IMR-90 (cell line): Measurements from ENCODE around the gene VSIR. TPM values are rescaled to one million over a fixed set of nuclear protein-coding genes. Genes with fewer than 3 reads are reported as not detected.

Experiments used
- ATAC-seq: fragments of 200-7000 bp; cut with Tn5 transposase; 2 replicates; pipeline ENCODE4 v1.9.1; 2020; ENCODE audit warnings: low read depth, mild to moderate bottlenecking, moderate library complexity
- BruUV-seq: library from RNA; stranded (reverse); fragments of 400-500 nt; replicated peaks from 2 replicates; lab custom pipeline; 2021; lab: Mats Ljungman, UMichigan
- CTCF ChIA-PET: fragments of 300-600 bp; formaldehyde crosslinking; extraction: SDS; loops from one replicate; lab custom pipeline; 2021; ENCODE audit warnings: antibody characterized with exemption; lab: Yijun Ruan, JAX
- POLR2A ChIA-PET: fragments of 300-600 bp; sonication (Branson Sonifier 250); formaldehyde crosslinking; loops from one replicate; lab custom pipeline; 2022; ENCODE audit warnings: antibody characterized with exemption; ENCODE audit not compliant: unreplicated experiment; lab: Charles Lee
- DNase-seq: peaks from one replicate; pipeline ENCODE4 v3.0.0; 2013
- H2AFZ ChIP-seq: replicated peaks from 2 replicates; pipeline ENCODE3; 2013; ENCODE audit warnings: low read length, mild to moderate bottlenecking; ENCODE audit not compliant: poor library complexity
- H2AK5ac ChIP-seq: 2 replicates; pipeline ENCODE4 v1.6.1; 2013; ENCODE audit warnings: low read depth, low read length, inconsistent platforms
- H2AK9ac ChIP-seq: replicated peaks from 2 replicates; pipeline ENCODE3; 2013; ENCODE audit warnings: mild to moderate bottlenecking, low read depth, low read length, moderate library complexity; ENCODE audit not compliant: poor library complexity
- H2BK120ac ChIP-seq: 2 replicates; pipeline ENCODE4 v1.6.1; 2013; ENCODE audit warnings: low read depth, low read length, inconsistent platforms
- H2BK15ac ChIP-seq: 3 replicates; pipeline ENCODE4 v1.6.1; 2013; ENCODE audit warnings: low read depth, low read length, inconsistent platforms
- H2BK20ac ChIP-seq: 2 replicates; pipeline ENCODE4 v1.6.1; 2013; ENCODE audit warnings: low read depth, mild to moderate bottlenecking, inconsistent platforms, low read length, moderate library complexity
- H2BK5ac ChIP-seq: 2 replicates; pipeline ENCODE4 v1.6.1; 2013; ENCODE audit warnings: mild to moderate bottlenecking, low read depth, low read length, inconsistent platforms; ENCODE audit not compliant: poor library complexity, severe bottlenecking
- H3K14ac ChIP-seq: replicated peaks from 2 replicates; pipeline ENCODE4 v1.6.1; 2013; ENCODE audit warnings: low read depth, low read length, inconsistent platforms
- H3K18ac ChIP-seq: 2 replicates; pipeline ENCODE4 v1.6.1; 2013; ENCODE audit warnings: low read depth, low read length, control low read depth
- H3K23ac ChIP-seq: 2 replicates; pipeline ENCODE4 v1.6.1; 2013; ENCODE audit warnings: low read depth, low read length, inconsistent platforms
- H3K27ac ChIP-seq: 2 replicates; pipeline ENCODE4 v1.5.1; 2013; ENCODE audit warnings: mild to moderate bottlenecking, control low read depth, low read length; ENCODE audit not compliant: insufficient read depth
- H3K27me3 ChIP-seq: 2 replicates; pipeline ENCODE4 v1.6.1; 2013; ENCODE audit warnings: low read length; ENCODE audit not compliant: control insufficient read depth, insufficient read depth
- H3K36me3 ChIP-seq: 2 replicates; pipeline ENCODE4 v1.6.1; 2013; ENCODE audit warnings: low read length, mixed read lengths; ENCODE audit not compliant: control insufficient read depth, insufficient read depth
- H3K4ac ChIP-seq: 2 replicates; pipeline ENCODE4 v1.6.1; 2013; ENCODE audit warnings: low read depth, low read length, inconsistent platforms
- H3K4me1 ChIP-seq: 2 replicates; pipeline ENCODE4 v1.6.1; 2013; ENCODE audit warnings: low read length, mixed read lengths; ENCODE audit not compliant: control insufficient read depth, insufficient read depth
- H3K4me2 ChIP-seq: 2 replicates; pipeline ENCODE4 v1.6.1; 2013; ENCODE audit warnings: low read depth, mild to moderate bottlenecking, control low read depth, low read length, moderate library complexity
- H3K4me3 ChIP-seq: 2 replicates; pipeline ENCODE4 v1.5.1; 2013; ENCODE audit warnings: low read depth, mild to moderate bottlenecking, control low read depth, low read length, moderate library complexity; ENCODE audit not compliant: insufficient read depth
- H3K56ac ChIP-seq: 2 replicates; pipeline ENCODE4 v1.6.1; 2013; ENCODE audit warnings: low read length, inconsistent platforms; ENCODE audit not compliant: insufficient read depth; ENCODE audit errors: extremely low read depth
- H3K79me1 ChIP-seq, 2 experiments: 2 replicates each; pipeline ENCODE4 v1.6.1; 2013; ENCODE audit warnings: low read length in 2 of 2, inconsistent platforms in 1 of 2, low read depth in 1 of 2
- H3K9ac ChIP-seq: 2 replicates; pipeline ENCODE4 v1.6.1; 2013; ENCODE audit warnings: low read depth, low read length, control low read depth
- H3K9me1 ChIP-seq: 2 replicates; pipeline ENCODE4 v1.6.1; 2013; ENCODE audit warnings: low read length, inconsistent platforms; ENCODE audit not compliant: insufficient read depth
- H3K9me3 ChIP-seq: 2 replicates; pipeline ENCODE4 v1.6.1; 2013; ENCODE audit warnings: low read length; ENCODE audit not compliant: control insufficient read depth, insufficient read depth
- H4K20me1 ChIP-seq: 2 replicates; pipeline ENCODE4 v1.6.1; 2013; ENCODE audit warnings: low read length, inconsistent platforms; ENCODE audit not compliant: insufficient read depth
- H4K5ac ChIP-seq: 2 replicates; pipeline ENCODE4 v1.6.1; 2013; ENCODE audit warnings: mild to moderate bottlenecking, low read depth, low read length, control low read depth
- H4K8ac ChIP-seq, 2 experiments: 2 replicates each; pipeline ENCODE4 v1.6.1; 2013; ENCODE audit warnings: low read depth in 2 of 2, low read length in 2 of 2, control low read depth in 1 of 2, inconsistent platforms in 1 of 2
- H4K91ac ChIP-seq: 2 replicates; pipeline ENCODE4 v1.6.1; 2013; ENCODE audit warnings: low read depth, low read length, inconsistent platforms; ENCODE audit not compliant: insufficient read depth
- FOS ChIP-seq: fragments of 150-350 bp; IDR thresholded peaks from 2 replicates; pipeline ENCODE4 v1.6.1; 2016; ENCODE audit warnings: low read depth, low read length
- MAZ ChIP-seq: IDR thresholded peaks from 2 replicates; pipeline ENCODE4 v1.6.1; 2012; ENCODE audit warnings: low read depth, mild to moderate bottlenecking, low read length, improper control_type of control experiment, moderate library complexity, borderline replicate concordance
- MXI1 ChIP-seq: IDR thresholded peaks from 2 replicates; pipeline ENCODE4 v1.6.1; 2012; ENCODE audit warnings: low read depth, mild to moderate bottlenecking, low read length, moderate library complexity, borderline replicate concordance
- NFE2L2 ChIP-seq: fragments of 150-350 bp; IDR thresholded peaks from 2 replicates; pipeline ENCODE4 v1.6.1; 2016; ENCODE audit warnings: low read depth, mild to moderate bottlenecking, low read length
- POLR2A ChIP-seq: IDR thresholded peaks from 2 replicates; pipeline ENCODE4 v1.6.1; 2012; ENCODE audit warnings: mild to moderate bottlenecking, low read depth, low read length
- RCOR1 ChIP-seq: IDR thresholded peaks from 2 replicates; pipeline ENCODE4 v1.6.1; 2012; ENCODE audit warnings: mild to moderate bottlenecking, low read length, improper control_type of control experiment; ENCODE audit not compliant: insufficient replicate concordance
- RFX5 ChIP-seq: IDR thresholded peaks from 2 replicates; pipeline ENCODE4 v1.8.0; 2012; ENCODE audit warnings: low read depth, mild to moderate bottlenecking, low read length, moderate library complexity
- SMC3 ChIP-seq: fragments of 150-350 bp; IDR thresholded peaks from 2 replicates; pipeline ENCODE4 v1.6.1; 2016; ENCODE audit warnings: low read depth, mild to moderate bottlenecking, antibody characterized with exemption, low read length, moderate library complexity
- WGBS, 2 experiments: methylation state at CpG; one replicate each; pipeline versions ENCODE4 v1.1.5 to v1.1.7; 2013; ENCODE audit warnings: missing lambda C conversion rate in 2 of 2; ENCODE audit not compliant: insufficient read length in 1 of 2; ENCODE audit errors: extremely low coverage in 2 of 2; 5-methylcytosine and 5-hydroxymethylcytosine counted together
- dilution Hi-C: fragments of 300-500 bp; cut with HindIII; formaldehyde crosslinking; loops from one replicate; pipeline ENCODE4 v1.14.3; 2018; ENCODE audit warnings: low sequenced_read_pairs; ENCODE audit not compliant: unreplicated experiment
- in situ Hi-C: fragments of 300-500 bp; cut with MboI; formaldehyde crosslinking; loops from 3 replicates; pipeline ENCODE4 v1.14.3; 2019; ENCODE audit warnings: low sequenced_read_pairs, inconsistent platforms, mixed read lengths
- intact Hi-C: fragments of 100-400 bp; cut with micrococcal nuclease; formaldehyde crosslinking; loops from 2 replicates; pipeline ENCODE4 v1.10.0; 2022
- polyA plus RNA-seq, 3 experiments: library from polyadenylated mRNA; depleted of rRNA; stranded (reverse); fragments of >200 nt; gene quantifications; 2 replicates each; pipeline ENCODE4 v1.2.3, GENCODE V29; 2012; ENCODE audit warnings: low replicate concordance in 1 of 3
- total RNA-seq: library from RNA; depleted of rRNA; stranded (reverse); fragments of >200 nt; gene quantifications from 2 replicates; pipeline ENCODE4 v1.2.3, GENCODE V29; 2012

VSIR gene
- total and polyA plus RNA-seq, 2 of the 4 experiments (the other 2 are of a cell fraction), result 5.0 to 23.8 TPM

DNA sequence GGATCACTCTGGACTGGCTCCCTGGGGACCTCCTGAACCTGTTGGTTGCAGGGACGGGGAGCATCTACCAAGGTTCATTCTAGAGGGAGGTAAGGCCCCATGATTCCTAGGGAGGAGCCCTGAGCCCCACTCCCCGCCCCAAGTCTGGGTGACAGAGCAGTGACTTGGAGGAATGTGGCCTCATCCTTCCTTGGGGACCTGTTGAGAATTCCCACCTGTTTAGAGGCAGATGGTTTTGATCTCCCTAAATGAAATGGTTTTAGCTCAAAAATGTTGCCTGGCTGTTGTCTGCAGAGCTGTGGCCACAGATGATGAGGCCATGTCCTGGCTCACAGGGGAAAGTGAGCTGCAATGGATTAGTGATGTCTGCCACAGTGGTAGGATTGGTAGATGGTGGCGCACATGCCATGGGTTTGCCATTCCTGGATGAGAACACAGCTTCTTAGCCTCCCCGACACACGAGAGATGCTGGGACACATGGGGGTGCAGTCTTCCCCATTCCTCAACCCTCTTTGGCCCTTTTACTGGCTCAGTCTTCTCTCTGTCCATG is 66.0 kb downstream of the VSIR start:
- Histone ChIP-seq H3K14ac (no peak overlapping the region), H2BK120ac (no peak overlapping the region), H2BK15ac (no peak overlapping the region), H3K56ac (no peak overlapping the region), H3K9ac (no peak overlapping the region), H3K79me1 (no peaks in the 10 kb centered on the region), H3K18ac (no peak overlapping the region), H4K5ac (no peak overlapping the region), H4K8ac (no peak overlapping the region), H2AK9ac (no peak overlapping the region), H2AK5ac (no peak overlapping the region), H4K20me1 (no peaks in the 10 kb centered on the region), H3K36me3 (no peaks in the 10 kb centered on the region), H2BK5ac (no peak overlapping the region), H3K4ac (no peak overlapping the region), H4K91ac (no peak overlapping the region), H3K4me3 (no peak overlapping the region), H3K9me1 (no peaks in the 10 kb centered on the region), H2BK20ac (no peak overlapping the region), H3K27me3 (peaks cover 37% of the 10 kb centered on the region), H3K4me2 (no peak overlapping the region), H3K9me3 (peaks cover 2% of the 10 kb centered on the region; the same call in 1 of the 2 replicates), H3K27ac (no peak overlapping the region), H2AFZ (no peak overlapping the region), H3K23ac (no peak overlapping the region), H3K4me1 (no peaks in the 10 kb centered on the region)
- CTCF ChIA-PET, result interaction anchor here (1.3 to 1.7 kb wide), 2 partner anchors 11 kb away, joined by 4 to 5 read pairs; no protein-coding TSS in a partner anchor
- POLR2A ChIA-PET, result no interaction called here
- dilution Hi-C loops (no loop called here), intact Hi-C loops (no loop called here), in situ Hi-C loops (no loop called here)
- BruUV-seq, result no TSS peak
- ATAC-seq (no peak), DNase-seq (no peak)
- no peak for TF ChIP-seq MXI1
- TF ChIP-seq RFX5, result no peak
- TF ChIP-seq FOS, result no peak
- no peak for TF ChIP-seq SMC3
- TF ChIP-seq RCOR1, result no peak
- TF ChIP-seq MAZ, result no peak
- TF ChIP-seq POLR2A, result no peak
- no peak for TF ChIP-seq NFE2L2
- WGBS, 2 experiments, result 76% methylated on average over 3 of the region's 5 CpGs; no CpG with 5 or more reads in 1 of the 2 experiments
